Naive thymus-derived CD4-positive, alpha-beta T cell (primary cell): ENCODE data around the gene TMEM132D. TPM values are rescaled to one million over a fixed set of nuclear protein-coding genes. Genes with fewer than 3 reads are reported as not detected.

Experiments used
- ATAC-seq: fragments of 150-1000 bp; cut with Tn5 transposase; 2 replicates; pipeline ENCODE4 v1.10.0; 2021; ENCODE audit warnings: mild to moderate bottlenecking, moderate library complexity
- CTCF ChIA-PET: fragments of 350-600 bp; sonication (Branson Sonifier 250); formaldehyde crosslinking; loops from one replicate; lab custom pipeline; 2021; ENCODE audit warnings: antibody characterized with exemption; lab: Charles Lee
- POLR2A ChIA-PET: fragments of 350-600 bp; sonication (Branson Sonifier 250); formaldehyde crosslinking; loops from one replicate; lab custom pipeline; 2021; ENCODE audit warnings: antibody characterized with exemption, inconsistent platforms; lab: Charles Lee
- DNase-seq, 9 donors: peaks; one replicate each; pipeline versions ENCODE4 v3.0.0 to v3.0.0-alpha.2; 2020 to 2022; ENCODE audit warnings: mixed read lengths in 1 of 9
- H3K27ac ChIP-seq: one replicate; pipeline ENCODE4 v1.7.0; 2013; ENCODE audit warnings: mild to moderate bottlenecking, low read depth, low read length, moderate library complexity
- H3K27me3 ChIP-seq, 2 donors: one replicate each; pipeline ENCODE4 v1.7.0; 2013; ENCODE audit warnings: low read length in 2 of 2, mild to moderate bottlenecking in 2 of 2, moderate library complexity in 2 of 2; ENCODE audit not compliant: control insufficient read depth in 2 of 2, insufficient read depth in 2 of 2
- H3K36me3 ChIP-seq, 3 experiments: 1 replicate in 2 of 3; 2 replicates in 1 of 3; pipeline ENCODE4 v1.7.0; 2013; ENCODE audit warnings: low read length in 3 of 3, mild to moderate bottlenecking in 3 of 3, moderate library complexity in 1 of 3; ENCODE audit not compliant: insufficient read depth in 3 of 3, control insufficient read depth in 2 of 3
- H3K4me1 ChIP-seq, 2 donors: one replicate each; pipeline ENCODE4 v1.7.0; 2013; ENCODE audit warnings: low read length in 2 of 2, mild to moderate bottlenecking in 2 of 2, moderate library complexity in 1 of 2; ENCODE audit not compliant: control insufficient read depth in 2 of 2, insufficient read depth in 2 of 2
- H3K4me3 ChIP-seq: 2 replicates; pipeline ENCODE4 v1.7.0; 2013; ENCODE audit warnings: mild to moderate bottlenecking, low read length
- H3K9me3 ChIP-seq, 3 experiments: 1 replicate in 2 of 3; 2 replicates in 1 of 3; pipeline ENCODE4 v1.7.0; 2013; ENCODE audit warnings: low read length in 3 of 3; ENCODE audit not compliant: control insufficient read depth in 2 of 3
- H3K27ac Mint-ChIP-seq, 9 donors: one replicate each; pipeline ENCODE4 v1.8.0; 2020 to 2022; ENCODE audit warnings: mixed read lengths in 9 of 9, mild to moderate bottlenecking in 8 of 9, moderate library complexity in 5 of 9, inconsistent platforms in 2 of 9
- H3K27me3 Mint-ChIP-seq, 5 donors: one replicate each; pipeline ENCODE4 v1.8.0; 2021 to 2022; ENCODE audit warnings: mixed read lengths in 5 of 5, mild to moderate bottlenecking in 1 of 5
- H3K36me3 Mint-ChIP-seq, 5 donors: one replicate each; pipeline ENCODE4 v1.8.0; 2020 to 2022; ENCODE audit warnings: mixed read lengths in 5 of 5, mild to moderate bottlenecking in 3 of 5, inconsistent platforms in 1 of 5
- H3K4me1 Mint-ChIP-seq, 7 donors: one replicate each; pipeline ENCODE4 v1.8.0; 2020 to 2022; ENCODE audit warnings: mixed read lengths in 7 of 7, mild to moderate bottlenecking in 3 of 7, inconsistent platforms in 1 of 7
- H3K4me3 Mint-ChIP-seq, 10 donors: one replicate each; pipeline ENCODE4 v1.8.0; 2020 to 2022; ENCODE audit warnings: mild to moderate bottlenecking in 10 of 10, mixed read lengths in 10 of 10, moderate library complexity in 6 of 10, inconsistent platforms in 2 of 10
- H3K9me3 Mint-ChIP-seq, 11 donors: one replicate each; pipeline ENCODE4 v1.8.0; 2020 to 2022; ENCODE audit warnings: mixed read lengths in 11 of 11, mild to moderate bottlenecking in 4 of 11, inconsistent platforms in 1 of 11, moderate library complexity in 1 of 11
- intact Hi-C, 2 donors: fragments of 100-400 bp; cut with micrococcal nuclease; formaldehyde crosslinking; loops; one replicate each; pipeline ENCODE4 v1.15.1; 2023
- polyA plus RNA-seq, 2 donors: library from polyadenylated mRNA; unstranded; fragments of 300-500 nt; fragmentation: Illumina TruSeq; gene quantifications; one replicate each; pipeline ENCODE4 v1.2.3, GENCODE V29; 2021
- total RNA-seq, 6 experiments: library from RNA in 5 of 6; stranded (reverse) in 5 of 6; gene quantifications; 1 replicate in 5 of 6; 2 replicates in 1 of 6; pipeline ENCODE4 v1.2.3 and lab custom pipeline; 2021 to 2026

The TMEM132D gene
- total and polyA plus RNA-seq, 7 experiments from 2014 or later: not detected

GRCh38 chr12:129631316-129631715 lies 272.5 kb downstream of the TMEM132D start:
- no peaks in the 10 kb centered on the region for H3K4me1 Mint-ChIP-seq
- Histone ChIP-seq H3K27ac (no peak overlapping the region), H3K4me1 (no peaks in the 10 kb centered on the region), H3K9me3 (no peaks in the 10 kb centered on the region), H3K27me3 (no peaks in the 10 kb centered on the region), H3K4me3 (no peak overlapping the region), H3K36me3 (no peaks in the 10 kb centered on the region)
- POLR2A ChIA-PET: no interaction called here
- peaks cover 0 to 6% (median 3%) of the 10 kb centered on the region in 5 donors for H3K27me3 Mint-ChIP-seq
- DNase-seq (no peak), ATAC-seq (no peak)
- H3K4me3 Mint-ChIP-seq: no peak overlapping the region
- CTCF ChIA-PET: no interaction called here
- no peaks in the 10 kb centered on the region for H3K36me3 Mint-ChIP-seq
- intact Hi-C loops: no loop called here
- peaks cover 0 to 15% (median 3%) of the 10 kb centered on the region in 11 donors for H3K9me3 Mint-ChIP-seq
- H3K27ac Mint-ChIP-seq: no peak overlapping the region

GRCh38 chr12:129629901-129630300 lies 273.9 kb downstream of the TMEM132D start:
- no peak for DNase-seq
- ATAC-seq: no peak

DNA sequence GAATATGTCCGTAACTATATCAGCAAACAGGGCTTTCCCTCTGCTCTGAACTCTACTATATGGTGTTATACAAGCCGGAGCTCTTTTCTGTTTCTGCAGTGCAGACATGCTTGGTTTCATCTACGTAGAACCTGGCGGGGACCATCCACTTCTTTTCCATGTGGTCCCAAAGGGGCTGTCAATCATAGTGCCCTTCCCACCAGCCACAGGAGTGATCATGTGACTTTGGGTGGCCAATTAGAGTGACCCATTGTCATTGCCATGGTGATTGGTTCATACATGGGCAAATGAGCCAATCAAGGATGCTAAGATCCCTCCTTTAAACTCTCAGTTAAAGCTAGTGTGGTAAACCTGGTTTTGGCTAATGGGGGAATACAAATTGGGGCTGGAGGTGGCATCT lies 281.3 kb downstream of the TMEM132D start:
- intact Hi-C loops: no loop called here
- CTCF ChIA-PET: no interaction called here
- H3K9me3 Mint-ChIP-seq: peaks cover 1 to 16% (median 5%) of the 10 kb centered on the region in 11 donors
- no peak for DNase-seq
- no peaks in the 10 kb centered on the region for H3K27me3 ChIP-seq
- no peaks in the 10 kb centered on the region for H3K36me3 Mint-ChIP-seq
- POLR2A ChIA-PET: no interaction called here
- no peak overlapping the region for H3K4me3 ChIP-seq
- H3K36me3 ChIP-seq: no peaks in the 10 kb centered on the region
- no peak overlapping the region for H3K27ac ChIP-seq
- no peaks in the 10 kb centered on the region for H3K4me1 Mint-ChIP-seq
- no peak for ATAC-seq
- no peak overlapping the region for H3K4me3 Mint-ChIP-seq
- H3K9me3 ChIP-seq: peaks cover 0 to 5% (median 0%) of the 10 kb centered on the region in 3 experiments
- H3K27ac Mint-ChIP-seq: no peak overlapping the region
- no peaks in the 10 kb centered on the region for H3K27me3 Mint-ChIP-seq
- no peaks in the 10 kb centered on the region for H3K4me1 ChIP-seq

More at GRCh38 chr12:129629901-129630300, 273.9 kb downstream of the TMEM132D start:
- Histone ChIP-seq H3K27me3 (no peaks in the 10 kb centered on the region), H3K36me3 (no peaks in the 10 kb centered on the region), H3K4me1 (no peaks in the 10 kb centered on the region), H3K4me3 (no peak overlapping the region), H3K27ac (no peak overlapping the region), H3K9me3 (no peaks in the 10 kb centered on the region)
- no peaks in the 10 kb centered on the region for H3K4me1 Mint-ChIP-seq
- H3K4me3 Mint-ChIP-seq: no peak overlapping the region
- ChIA-PET POLR2A (no interaction called here), CTCF (no interaction called here)
- intact Hi-C loops: no loop called here
- peaks cover 0 to 9% (median 4%) of the 10 kb centered on the region in 11 donors for H3K9me3 Mint-ChIP-seq
- H3K27me3 Mint-ChIP-seq: peaks cover 0 to 6% (median 3%) of the 10 kb centered on the region in 5 donors
- no peak overlapping the region for H3K27ac Mint-ChIP-seq
- H3K36me3 Mint-ChIP-seq: no peaks in the 10 kb centered on the region

GRCh38 chr12:129619271-129619670 lies 284.6 kb downstream of the TMEM132D start:
- no peaks in the 10 kb centered on the region for H3K27me3 Mint-ChIP-seq
- no peaks in the 10 kb centered on the region for H3K4me1 Mint-ChIP-seq
- no peaks in the 10 kb centered on the region for H3K36me3 Mint-ChIP-seq
- Histone ChIP-seq H3K9me3 (no peaks in the 10 kb centered on the region), H3K4me3 (no peak overlapping the region), H3K4me1 (no peaks in the 10 kb centered on the region), H3K27ac (no peak overlapping the region), H3K27me3 (no peaks in the 10 kb centered on the region), H3K36me3 (no peaks in the 10 kb centered on the region)
- DNase-seq (no peak), ATAC-seq (no peak)
- no peak overlapping the region for H3K27ac Mint-ChIP-seq
- ChIA-PET POLR2A (no interaction called here), CTCF (no interaction called here)
- no peak overlapping the region for H3K4me3 Mint-ChIP-seq
- intact Hi-C loops: no loop called here
- peaks cover 0 to 35% (median 5%) of the 10 kb centered on the region in 11 donors for H3K9me3 Mint-ChIP-seq

GRCh38 chr12:129617849-129618248 lies 286.0 kb downstream of the TMEM132D start:
- CTCF ChIA-PET: no interaction called here
- Histone ChIP-seq H3K27me3 (no peaks in the 10 kb centered on the region), H3K27ac (no peak overlapping the region), H3K9me3 (no peaks in the 10 kb centered on the region), H3K4me1 (no peaks in the 10 kb centered on the region), H3K36me3 (no peaks in the 10 kb centered on the region), H3K4me3 (no peak overlapping the region)
- Mint-ChIP-seq H3K4me1 (no peaks in the 10 kb centered on the region), H3K4me3 (no peak overlapping the region), H3K36me3 (peaks cover 0 to 2% (median 0%) of the 10 kb centered on the region in 5 donors), H3K9me3 (peaks cover 0 to 42% (median 10%) of the 10 kb centered on the region in 11 donors), H3K27me3 (no peaks in the 10 kb centered on the region), H3K27ac (no peak overlapping the region)
- DNase-seq (no peak), ATAC-seq (no peak)
- POLR2A ChIA-PET: no interaction called here
- intact Hi-C loops: no loop called here

DNA sequence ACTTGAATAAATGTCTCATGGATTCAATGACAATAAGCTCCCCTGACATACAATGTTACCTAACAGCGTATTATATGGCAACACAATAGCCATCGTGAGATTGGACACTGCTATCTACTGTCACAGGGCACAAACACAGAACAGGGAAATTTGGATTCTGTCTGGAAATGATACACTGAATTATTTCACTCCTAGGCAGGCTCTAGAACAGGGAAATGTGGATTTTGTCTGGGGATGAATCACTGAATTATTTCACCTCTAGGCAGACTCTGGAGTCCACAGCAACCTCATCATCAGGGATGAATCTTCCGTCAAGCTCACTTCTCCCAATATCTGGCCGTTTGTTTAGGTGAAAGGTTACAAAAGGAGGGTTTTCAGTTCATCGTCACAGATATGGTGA lies 288.8 kb downstream of the TMEM132D start:
- Mint-ChIP-seq H3K36me3 (peaks cover 0 to 3% (median 0%) of the 10 kb centered on the region in 5 donors), H3K4me3 (no peak overlapping the region), H3K27me3 (no peaks in the 10 kb centered on the region), H3K4me1 (no peaks in the 10 kb centered on the region), H3K27ac (no peak overlapping the region), H3K9me3 (peaks cover 0 to 34% (median 5%) of the 10 kb centered on the region in 11 donors)
- Histone ChIP-seq H3K4me1 (no peaks in the 10 kb centered on the region), H3K27me3 (no peaks in the 10 kb centered on the region), H3K9me3 (no peaks in the 10 kb centered on the region), H3K27ac (no peak overlapping the region), H3K36me3 (no peaks in the 10 kb centered on the region), H3K4me3 (no peak overlapping the region)
- intact Hi-C loops: no loop called here
- DNase-seq (no peak), ATAC-seq (no peak)
- POLR2A ChIA-PET: no interaction called here
- CTCF ChIA-PET: no interaction called here

GRCh38 chr12:129614221-129614885 lies 289.5 kb downstream of the TMEM132D start:
- no peaks in the 10 kb centered on the region for H3K4me1 ChIP-seq
- Mint-ChIP-seq H3K4me1 (no peaks in the 10 kb centered on the region), H3K9me3 (peaks cover 0 to 34% (median 5%) of the 10 kb centered on the region in 11 donors), H3K4me3 (no peak overlapping the region), H3K27ac (no peak overlapping the region), H3K27me3 (no peaks in the 10 kb centered on the region), H3K36me3 (peaks cover 0 to 3% (median 0%) of the 10 kb centered on the region in 5 donors)
- ATAC-seq (no peak), DNase-seq (no peak)
- no peaks in the 10 kb centered on the region for H3K9me3 ChIP-seq
- H3K27me3 ChIP-seq: no peaks in the 10 kb centered on the region
- ChIA-PET POLR2A (no interaction called here), CTCF (no interaction called here)
- intact Hi-C loops: no loop called here
- H3K4me3 ChIP-seq: no peak overlapping the region
- H3K27ac ChIP-seq: no peak overlapping the region
- no peaks in the 10 kb centered on the region for H3K36me3 ChIP-seq
